ENCODE data around the gene TBCD.

DNA sequence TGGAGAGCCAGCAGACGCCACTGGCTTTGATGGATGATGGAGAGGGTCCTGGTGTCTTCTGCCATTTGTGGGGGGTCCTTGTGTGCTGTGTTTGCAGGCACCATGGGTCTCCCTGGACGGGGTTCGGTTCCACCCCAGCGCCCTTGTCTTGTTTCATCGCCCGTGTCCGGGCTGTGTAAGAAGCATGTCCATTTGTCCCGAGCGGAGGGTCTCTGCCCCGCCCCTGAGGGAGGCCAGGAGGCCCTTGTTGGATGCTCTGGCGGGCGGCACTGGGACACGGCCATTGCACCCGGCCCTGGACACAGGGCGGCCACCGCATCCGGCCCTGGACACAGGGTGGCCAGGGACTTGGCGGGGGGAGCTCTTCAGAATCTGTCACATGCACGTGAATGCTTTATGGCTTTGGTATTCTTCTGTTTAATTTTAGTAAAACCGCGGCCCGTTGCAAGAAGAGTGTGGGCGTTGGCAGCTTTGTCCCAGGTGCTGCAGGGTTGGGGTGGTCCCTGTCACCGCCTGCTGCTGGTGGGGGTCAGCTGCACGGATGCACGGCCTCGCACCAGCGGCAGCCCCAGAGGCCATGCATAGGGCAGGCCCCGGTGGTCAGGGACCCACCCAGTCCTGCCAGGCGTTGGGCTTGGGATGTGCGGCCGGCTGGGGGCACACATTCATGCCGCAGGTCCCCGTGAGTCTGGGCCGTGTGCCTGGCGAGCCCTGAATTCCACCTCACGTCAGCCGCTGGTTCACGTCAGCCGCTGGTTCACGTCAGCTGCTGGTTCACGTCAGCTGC lies 108.9 kb downstream of the TBCD start:
- no peak for TF ChIP-seq EZH2 (IDR thresholded peaks at IDR 0.05; ENCODE audit: insufficient read depth, low read length)
- TF ChIP-seq CTCF (IDR thresholded peaks at IDR 0.05; ENCODE audit: insufficient read depth, low read depth, low read length): no peak
